OCI-LY7 (cell line): ENCODE data around the gene HLA-DMB. TPM values are rescaled to one million over a fixed set of nuclear protein-coding genes. Genes with fewer than 3 reads are reported as not detected.

Experiments used
- BruUV-seq: library from RNA; stranded (reverse); fragments of 400-500 nt; replicated peaks from 2 replicates; lab custom pipeline; 2021; lab: Mats Ljungman, UMichigan
- CTCF ChIA-PET: fragments of 300-600 bp; sonication (Branson Sonifier 250); formaldehyde crosslinking; loops from one replicate; lab custom pipeline; 2022; ENCODE audit warnings: antibody characterized with exemption; ENCODE audit not compliant: unreplicated experiment; lab: Charles Lee
- POLR2A ChIA-PET: fragments of 300-600 bp; sonication (Branson Sonifier 250); formaldehyde crosslinking; loops from one replicate; lab custom pipeline; 2022; ENCODE audit warnings: antibody characterized with exemption; lab: Charles Lee
- DNase-seq: peaks from one replicate; pipeline ENCODE4 v3.0.0-alpha.2; 2015; ENCODE audit warnings: low spot score
- H2AFZ ChIP-seq: fragments of 200-600 bp; sonication (generic), shearing (Covaris generic); 2 replicates; pipeline ENCODE4 v1.6.1; 2014; ENCODE audit warnings: mild to moderate bottlenecking, antibody characterized with exemption, low read length, moderate library complexity
- H3K27ac ChIP-seq: fragments of 200-600 bp; sonication (generic); 2 replicates; pipeline ENCODE4 v1.5.1; 2014; ENCODE audit warnings: mixed run types, low read depth, mild to moderate bottlenecking, moderate library complexity, low read length, inconsistent platforms; ENCODE audit not compliant: poor library complexity, severe bottlenecking
- H3K36me3 ChIP-seq: fragments of 200-600 bp; sonication (generic); 2 replicates; pipeline ENCODE4 v1.6.1; 2014; ENCODE audit warnings: mild to moderate bottlenecking, antibody characterized with exemption, low read length, moderate library complexity, mixed read lengths; ENCODE audit not compliant: insufficient read depth
- H3K4me1 ChIP-seq: fragments of 200-600 bp; sonication (generic); 2 replicates; pipeline ENCODE4 v1.5.1; 2014; ENCODE audit warnings: mild to moderate bottlenecking, low read length; ENCODE audit not compliant: insufficient read depth, poor library complexity, severe bottlenecking
- H3K4me2 ChIP-seq: fragments of 200-600 bp; sonication (generic); 2 replicates; pipeline ENCODE4 v1.6.1; 2014; ENCODE audit warnings: mild to moderate bottlenecking, low read length
- H3K4me3 ChIP-seq: fragments of 200-600 bp; sonication (generic); 2 replicates; pipeline ENCODE4 v1.5.1; 2014; ENCODE audit warnings: mild to moderate bottlenecking, low read depth, low read length; ENCODE audit not compliant: poor library complexity, severe bottlenecking
- H3K79me2 ChIP-seq: fragments of 200-600 bp; sonication (generic); 2 replicates; pipeline ENCODE4 v1.6.1; 2016; ENCODE audit warnings: low read depth, mild to moderate bottlenecking, low read length, moderate library complexity, mixed read lengths; ENCODE audit not compliant: insufficient read depth
- H3K9me2 ChIP-seq: fragments of 200-600 bp; sonication (generic); 2 replicates; pipeline ENCODE4 v1.6.1; 2016; ENCODE audit warnings: mild to moderate bottlenecking, low read length, mixed read lengths; ENCODE audit not compliant: insufficient read depth
- H3K9me3 ChIP-seq: fragments of 200-600 bp; sonication (generic); 2 replicates; pipeline ENCODE4 v1.6.1; 2014; ENCODE audit warnings: mild to moderate bottlenecking, mixed run types, low read length, mixed read lengths
- H4K20me1 ChIP-seq: fragments of 200-600 bp; sonication (generic); 2 replicates; pipeline ENCODE4 v1.6.1; 2014; ENCODE audit warnings: mild to moderate bottlenecking, antibody characterized with exemption, low read length, moderate library complexity, mixed read lengths; ENCODE audit not compliant: insufficient read depth
- CTCF ChIP-seq: fragments of 200-600 bp; sonication (generic); conservative IDR thresholded peaks from 2 replicates; pipeline ENCODE4 v1.5.1; 2014; ENCODE audit warnings: mild to moderate bottlenecking, antibody characterized with exemption, low read length, moderate library complexity, mixed read lengths
- EZH2phosphoT487 ChIP-seq: fragments of 200-600 bp; sonication (generic); IDR thresholded peaks from 2 replicates; pipeline ENCODE4 v1.6.1; 2018; ENCODE audit warnings: low read depth, borderline replicate concordance, mild to moderate bottlenecking, mixed run types, antibody characterized with exemption, low read length, moderate library complexity, mixed read lengths
- intact Hi-C: fragments of 100-400 bp; cut with micrococcal nuclease; formaldehyde crosslinking; loops from one replicate; pipeline ENCODE4 v1.10.0; 2022; ENCODE audit not compliant: unreplicated experiment
- small RNA-seq: library from RNA; depleted of rRNA; stranded (forward); fragments of <200 nt; gene quantifications from one replicate; pipeline ENCODE3, GENCODE V24; 2014
- total RNA-seq, 2 experiments: library from RNA; depleted of rRNA in 1 of 2; stranded (reverse); fragments of >200 nt in 1 of 2; shearing (Covaris generic) in 1 of 2; gene quantifications; 2 replicates each; pipeline ENCODE4 v1.2.3, GENCODE V29; 2014 to 2022

HLA-DMB gene
- total RNA-seq, 2 experiments from 2014 or later, result 78.5 to 85.1 TPM

- Histone ChIP-seq H2AFZ (no peak overlapping the region), H3K4me1 (peaks cover 18% of the 10 kb centered on the region), H3K4me2 (no peak overlapping the region), H3K9me3 (no peaks in the 10 kb centered on the region), H4K20me1 (no peaks in the 10 kb centered on the region), H3K27ac (no peak overlapping the region), H3K36me3 (no peaks in the 10 kb centered on the region; the same call in 1 of the 2 replicates), H3K79me2 (no peaks in the 10 kb centered on the region), H3K9me2 (no peaks in the 10 kb centered on the region), H3K4me3 (no peak overlapping the region)
- no TSS peak for BruUV-seq
- no peak for DNase-seq
- TF ChIP-seq CTCF, result no peak
- TF ChIP-seq EZH2phosphoT487, result no peak
- ChIA-PET CTCF (interaction anchor here (2.4 kb wide), 1 partner anchor 97 kb away, joined by 14 read pairs; no protein-coding TSS in a partner anchor), POLR2A (interaction anchor here (1.4 to 1.7 kb wide), 2 partner anchors 58 to 85 kb away, joined by 3 to 4 read pairs; no protein-coding TSS in a partner anchor)
- intact Hi-C loops, result no loop called here
These were observed 54.0 kb downstream of the HLA-DMB start for GRCh38 chr6:32886681-32887383.

GRCh38 chr6:32885698-32886286 is 55.0 kb downstream of the HLA-DMB start:
- Histone ChIP-seq H3K36me3 (no peaks in the 10 kb centered on the region), H3K4me3 (no peak overlapping the region), H3K4me1 (peaks cover 19% of the 10 kb centered on the region), H3K4me2 (no peak overlapping the region), H2AFZ (peak overlapping the region; percentile 5; the same call in 1 of the 2 replicates), H4K20me1 (no peaks in the 10 kb centered on the region), H3K9me3 (no peaks in the 10 kb centered on the region), H3K27ac (no peak overlapping the region), H3K9me2 (no peaks in the 10 kb centered on the region), H3K79me2 (no peaks in the 10 kb centered on the region)
- peak; percentile 86 for TF ChIP-seq CTCF
- TF ChIP-seq EZH2phosphoT487, result no peak
- DNase-seq, result peak; percentile 86
- intact Hi-C loops, result loop anchor here (1.0 kb wide), 3 partner anchors 62 to 99 kb away; no protein-coding TSS in a partner anchor
- ChIA-PET CTCF (interaction anchor here (1.0 to 2.4 kb wide), 3 partner anchors 56 to 98 kb away, joined by 3 to 14 read pairs (median 3); partner anchors contain the start of gene HLA-DMA), POLR2A (interaction anchor here (0.6 to 1.7 kb wide), 5 partner anchors 24 to 86 kb away, joined by 3 to 4 read pairs (median 3); no protein-coding TSS in a partner anchor)
- BruUV-seq, result no TSS peak

Small RNA genes lying within 50 kb of the gene (small RNA-seq; reads per million reads assigned to genes)
- gene HLA-Z, result not detected

Other genes starting within 250 kb of the HLA-DMB start
- gene HLA-DQA2, start 199.6 kb downstream of the HLA-DMB start, total RNA-seq (2014; rRNA removed; shearing (Covaris generic)), result 0.13 TPM in 1 of 2 replicates, not detected in the other
- 3.3 and 3.6 TPM in 2 replicates for gene HLA-DQA2, start 199.6 kb downstream of the HLA-DMB start, total RNA-seq (2022)
- gene HLA-DQB2, start 177.5 kb downstream of the HLA-DMB start, total RNA-seq (2014; rRNA removed; shearing (Covaris generic)), result not detected in 2 replicates
- 5.1 and 7.2 TPM in 2 replicates for gene HLA-DQB2, start 177.5 kb downstream of the HLA-DMB start, total RNA-seq (2022)
- 46.5 and 48.1 TPM in 2 replicates for gene HLA-DOB, start 124.0 kb downstream of the HLA-DMB start, total RNA-seq (2014; rRNA removed; shearing (Covaris generic))
- 57.1 and 69.3 TPM in 2 replicates for gene HLA-DOB, start 124.0 kb downstream of the HLA-DMB start, total RNA-seq (2022)
- gene TAP2, start 102.3 kb downstream of the HLA-DMB start, total RNA-seq (2014; rRNA removed; shearing (Covaris generic)), result 90.9 and 96.4 TPM in 2 replicates
- gene TAP2, start 102.3 kb downstream of the HLA-DMB start, total RNA-seq (2022), result 108 and 132 TPM in 2 replicates
- gene PSMB8, start 97.0 kb downstream of the HLA-DMB start, total RNA-seq (2014; rRNA removed; shearing (Covaris generic)), result 142 and 164 TPM in 2 replicates
- gene PSMB8, start 97.0 kb downstream of the HLA-DMB start, total RNA-seq (2022), result 194 and 216 TPM in 2 replicates
- 62.1 and 85.9 TPM in 2 replicates for gene TAP1, start 87.3 kb downstream of the HLA-DMB start, total RNA-seq (2014; rRNA removed; shearing (Covaris generic))
- gene TAP1, start 87.3 kb downstream of the HLA-DMB start, total RNA-seq (2022), result 66.3 and 75.0 TPM in 2 replicates
- gene PSMB9, start 86.8 kb downstream of the HLA-DMB start, total RNA-seq (2014; rRNA removed; shearing (Covaris generic)), result 149 and 158 TPM in 2 replicates
- 193 and 207 TPM in 2 replicates for gene PSMB9, start 86.8 kb downstream of the HLA-DMB start, total RNA-seq (2022)
- gene HLA-DMA, start 12.1 kb upstream of the HLA-DMB start, total RNA-seq (2014; rRNA removed; shearing (Covaris generic)), result 175 and 207 TPM in 2 replicates
- gene HLA-DMA, start 12.1 kb upstream of the HLA-DMB start, total RNA-seq (2022), result 140 TPM in 2 replicates
- gene BRD2, start 27.6 kb upstream of the HLA-DMB start, total RNA-seq (2014; rRNA removed; shearing (Covaris generic)), result 236 and 237 TPM in 2 replicates
- 326 and 361 TPM in 2 replicates for gene BRD2, start 27.6 kb upstream of the HLA-DMB start, total RNA-seq (2022)
- 60.3 and 78.3 TPM in 2 replicates for gene HLA-DOA, start 68.6 kb upstream of the HLA-DMB start, total RNA-seq (2014; rRNA removed; shearing (Covaris generic))
- 55.0 and 65.4 TPM in 2 replicates for gene HLA-DOA, start 68.6 kb upstream of the HLA-DMB start, total RNA-seq (2022)
- 306 and 388 TPM in 2 replicates for gene HLA-DPA1, start 132.6 kb upstream of the HLA-DMB start, total RNA-seq (2014; rRNA removed; shearing (Covaris generic))
- 253 and 256 TPM in 2 replicates for gene HLA-DPA1, start 132.6 kb upstream of the HLA-DMB start, total RNA-seq (2022)
- 117 and 139 TPM in 2 replicates for gene HLA-DPB1, start 135.0 kb upstream of the HLA-DMB start, total RNA-seq (2014; rRNA removed; shearing (Covaris generic))
- 74.5 and 78.5 TPM in 2 replicates for gene HLA-DPB1, start 135.0 kb upstream of the HLA-DMB start, total RNA-seq (2022)